H1 (cell line): ENCODE results near the gene RBP5. TPM values are rescaled to one million over a fixed set of nuclear protein-coding genes. Genes with fewer than 3 reads are reported as not detected.

Experiments used
- CTCF ChIA-PET: fragments of 300-600 bp; sonication (Branson Sonifier 250); formaldehyde crosslinking; loops from one replicate; lab custom pipeline; 2021; ENCODE audit not compliant: partially characterized antibody; lab: Charles Lee
- POLR2A ChIA-PET: fragments of 300-600 bp; sonication (Branson Sonifier 250); formaldehyde crosslinking; loops from one replicate; lab custom pipeline; 2021; ENCODE audit warnings: inconsistent platforms; ENCODE audit not compliant: partially characterized antibody; lab: Charles Lee
- DNase-seq, 2 experiments: peaks; one replicate each; pipeline versions ENCODE4 v3.0.0 to v3.0.0-alpha.2; 2010 to 2022; ENCODE audit warnings: low spot score in 2 of 2, low read depth in 1 of 2, mixed read lengths in 1 of 2
- FAIRE-seq: peaks from 2 replicates; lab custom pipeline; 2011; peaks lifted over from hg19 to GRCh38; lab: Jason Lieb, UNC
- H2AFZ ChIP-seq: 2 replicates; pipeline ENCODE4 v1.8.1; 2012; ENCODE audit warnings: low read length, inconsistent platforms
- H2AK5ac ChIP-seq: 2 replicates; pipeline ENCODE4 v1.6.1; 2013; ENCODE audit warnings: low read depth, low read length
- H2BK120ac ChIP-seq: replicated peaks from 2 replicates; pipeline ENCODE3; 2013; ENCODE audit warnings: low read depth, low read length, inconsistent platforms
- H2BK12ac ChIP-seq: 2 replicates; pipeline ENCODE4 v1.6.1; 2013; ENCODE audit warnings: low read depth, low read length
- H2BK15ac ChIP-seq: 2 replicates; pipeline ENCODE4 v1.6.1; 2013; ENCODE audit warnings: low read length
- H2BK20ac ChIP-seq: 2 replicates; pipeline ENCODE4 v1.6.1; 2013; ENCODE audit warnings: low read length
- H2BK5ac ChIP-seq: 2 replicates; pipeline ENCODE4 v1.6.1; 2013; ENCODE audit warnings: low read depth, low read length
- H3K14ac ChIP-seq: 2 replicates; pipeline ENCODE4 v1.6.1; 2013; ENCODE audit warnings: inconsistent platforms; ENCODE audit not compliant: insufficient read length
- H3K18ac ChIP-seq: 2 replicates; pipeline ENCODE4 v1.6.1; 2013; ENCODE audit warnings: low read length; ENCODE audit errors: extremely low read depth
- H3K23ac ChIP-seq: 2 replicates; pipeline ENCODE4 v1.6.1; 2013; ENCODE audit warnings: inconsistent platforms; ENCODE audit not compliant: insufficient read length
- H3K23me2 ChIP-seq: 2 replicates; pipeline ENCODE4 v1.6.1; 2013; ENCODE audit warnings: low read depth, low read length
- H3K27ac ChIP-seq: 2 replicates; pipeline ENCODE4 v1.6.1; 2011; ENCODE audit warnings: low read depth, low read length, inconsistent platforms
- H3K27me3 ChIP-seq, 4 experiments: replicated peaks in 1 of 4; 1 replicate in 1 of 4; 2 replicates in 3 of 4; pipeline versions ENCODE4 v1.6.1 to v1.8.1; 2011 to 2013; ENCODE audit warnings: low read length in 3 of 4, mild to moderate bottlenecking in 3 of 4, inconsistent platforms in 2 of 4, mixed read lengths in 2 of 4, moderate library complexity in 1 of 4; ENCODE audit not compliant: control insufficient read depth in 3 of 4, insufficient read depth in 3 of 4; ENCODE audit errors: extremely low read depth in 1 of 4
- H3K36me3 ChIP-seq, 4 experiments: 2 replicates each; pipeline versions ENCODE4 v1.6.1 to v1.8.1; 2011 to 2013; ENCODE audit warnings: mild to moderate bottlenecking in 4 of 4, low read length in 3 of 4, moderate library complexity in 2 of 4, control low read depth in 1 of 4, inconsistent platforms in 1 of 4; ENCODE audit not compliant: insufficient read depth in 4 of 4, control insufficient read depth in 2 of 4
- H3K4ac ChIP-seq: replicated peaks from 2 replicates; pipeline ENCODE3; 2013; ENCODE audit warnings: low read length, low read depth, mixed read lengths, inconsistent platforms; ENCODE audit not compliant: insufficient read length
- H3K4me1 ChIP-seq, 4 experiments: replicated peaks in 1 of 4; 1 replicate in 1 of 4; 2 replicates in 3 of 4; pipeline versions ENCODE4 v1.6.1 to v1.8.1; 2011 to 2013; ENCODE audit warnings: low read length in 3 of 4, inconsistent platforms in 2 of 4, mixed read lengths in 1 of 4; ENCODE audit not compliant: insufficient read depth in 4 of 4, control insufficient read depth in 3 of 4
- H3K4me2 ChIP-seq, 2 experiments: 2 replicates each; pipeline versions ENCODE4 v1.6.1 to v1.8.1; 2011 to 2013; ENCODE audit warnings: low read depth in 2 of 2, low read length in 2 of 2, control low read depth in 1 of 2, inconsistent platforms in 1 of 2, mild to moderate bottlenecking in 1 of 2; ENCODE audit not compliant: insufficient read depth in 1 of 2
- H3K4me3 ChIP-seq, 4 experiments: fragments of 200-600, 300-600 bp in 1 of 4; sonication (generic), shearing (Covaris generic), sonication (Bioruptor Twin) in 1 of 4; 2 replicates each; pipeline versions ENCODE4 v1.5.1 to v1.8.1; 2011 to 2016; ENCODE audit warnings: low read length in 4 of 4, low read depth in 3 of 4, control low read depth in 2 of 4, inconsistent platforms in 2 of 4, mild to moderate bottlenecking in 2 of 4, mixed read lengths in 1 of 4, moderate library complexity in 1 of 4; ENCODE audit not compliant: insufficient read depth in 2 of 4; ENCODE audit errors: extremely low read depth in 1 of 4
- H3K56ac ChIP-seq: replicated peaks from 2 replicates; pipeline ENCODE3; 2013; ENCODE audit warnings: low read depth, mild to moderate bottlenecking, mixed read lengths, low read length, inconsistent platforms; ENCODE audit not compliant: insufficient read length
- H3K79me1 ChIP-seq: 2 replicates; pipeline ENCODE4 v1.6.1; 2013; ENCODE audit warnings: low read depth, low read length, control low read depth
- H3K79me2 ChIP-seq, 2 experiments: 2 replicates each; pipeline versions ENCODE4 v1.6.1 to v1.8.1; 2012 to 2013; ENCODE audit warnings: low read length in 2 of 2, mild to moderate bottlenecking in 2 of 2, inconsistent platforms in 1 of 2; ENCODE audit not compliant: insufficient read depth in 2 of 2, control insufficient read depth in 1 of 2
- H3K9ac ChIP-seq, 4 experiments: replicated peaks in 1 of 4; 1 replicate in 1 of 4; 2 replicates in 3 of 4; pipeline versions ENCODE4 v1.6.1 to v1.8.1; 2011 to 2013; ENCODE audit warnings: low read depth in 3 of 4, low read length in 3 of 4, control low read depth in 2 of 4, mild to moderate bottlenecking in 2 of 4, moderate library complexity in 2 of 4, inconsistent platforms in 1 of 4; ENCODE audit errors: extremely low read depth in 1 of 4
- H3K9me3 ChIP-seq, 2 experiments: 2 replicates each; pipeline versions ENCODE4 v1.6.1 to v1.8.1; 2012 to 2013; ENCODE audit warnings: mild to moderate bottlenecking in 2 of 2, moderate library complexity in 2 of 2, control low read depth in 1 of 2, inconsistent platforms in 1 of 2, low read depth in 1 of 2, low read length in 1 of 2, mixed read lengths in 1 of 2; ENCODE audit not compliant: insufficient read depth in 2 of 2
- H4K20me1 ChIP-seq, 2 experiments: replicated peaks in 1 of 2; 2 replicates each; pipeline versions ENCODE3 to v1.8.1; 2011 to 2013; ENCODE audit warnings: inconsistent platforms in 2 of 2, low read length in 2 of 2, mild to moderate bottlenecking in 1 of 2; ENCODE audit not compliant: insufficient read depth in 2 of 2, control insufficient read depth in 1 of 2
- H4K5ac ChIP-seq: 2 replicates; pipeline ENCODE4 v1.6.1; 2013; ENCODE audit warnings: low read length, low read depth, mixed read lengths, inconsistent platforms; ENCODE audit not compliant: insufficient read length
- H4K8ac ChIP-seq: 2 replicates; pipeline ENCODE4 v1.8.0; 2013; ENCODE audit warnings: mild to moderate bottlenecking, moderate library complexity, low read length, inconsistent platforms; ENCODE audit not compliant: insufficient read depth; ENCODE audit errors: extremely low read depth
- H4K91ac ChIP-seq: replicated peaks from 2 replicates; pipeline ENCODE3; 2013; ENCODE audit warnings: low read length, mixed read lengths, inconsistent platforms; ENCODE audit not compliant: insufficient read length
- CREB1 ChIP-seq: IDR thresholded peaks from 2 replicates; pipeline ENCODE4 v1.6.1; 2012; ENCODE audit warnings: inconsistent platforms
- CTBP2 ChIP-seq: IDR thresholded peaks from 2 replicates; pipeline ENCODE4 v1.7.0; 2011; ENCODE audit warnings: borderline replicate concordance, mild to moderate bottlenecking, moderate library complexity, mixed read lengths, low read length; ENCODE audit not compliant: insufficient read depth, insufficient read length
- KDM4A ChIP-seq: IDR thresholded peaks from one replicate; pipeline ENCODE4 v1.7.1; 2012; ENCODE audit warnings: low read depth, mild to moderate bottlenecking, moderate library complexity, low read length, inconsistent platforms; ENCODE audit not compliant: severe bottlenecking
- RNF2 ChIP-seq: fragments of 200-900, 300-1000 bp; sonication (generic); IDR thresholded peaks from 2 replicates; pipeline ENCODE4 v1.7.1; 2016; ENCODE audit warnings: borderline replicate concordance, low read depth, mild to moderate bottlenecking, antibody characterized with exemption, low read length; ENCODE audit not compliant: poor library complexity, severe bottlenecking; ENCODE audit errors: missing control alignments
- WGBS, 2 experiments: shearing (Covaris generic) in 1 of 2; methylation state at CpG; one replicate each; pipeline versions ENCODE4 v1.1.6 to v1.1.7; 2013 to 2015; ENCODE audit warnings: low lambda C conversion rate in 2 of 2, mixed read lengths in 2 of 2, inconsistent platforms in 1 of 2, low coverage in 1 of 2, missing lambda C conversion rate in 1 of 2; ENCODE audit not compliant: insufficient replicate concordance in 2 of 2, insufficient coverage in 1 of 2, insufficient read length in 1 of 2; ENCODE audit errors: extremely low coverage in 1 of 2, missing lambda C conversion rate in 1 of 2; 5-methylcytosine and 5-hydroxymethylcytosine counted together
- polyA plus RNA-seq, 7 experiments: library from polyadenylated mRNA; depleted of rRNA in 3 of 7; stranded (reverse) in 5 of 7; unstranded in 2 of 7; fragments of >200 nt in 5 of 7; fragments of 200-250 nt in 2 of 7; gene quantifications; 1 replicate in 5 of 7; 2 replicates in 1 of 7; 4 replicates in 1 of 7; pipeline versions ENCODE4 v1.2.1 to v1.2.3, GENCODE V29; 2011 to 2013; ENCODE audit warnings: missing spikeins in 2 of 7, mixed read lengths in 2 of 7
- total RNA-seq: library from RNA; stranded (reverse); fragmentation: NEBNext Ultra II Directional; extraction: Animal tissue kit (Norgen Biotek cat#: 25700); gene quantifications from 2 replicates; pipeline ENCODE4 v1.2.1, GENCODE V29; 2021

The RBP5 gene
- total and polyA plus RNA-seq, 2 of the 8 experiments (the other 6 are each of a cell fraction or from before 2014, with no cell fraction given): 1.2 to 1.9 TPM

GRCh38 chr12:7125632-7126227, 3.0 kb downstream of the RBP5 start:
- Histone ChIP-seq H3K9me3 (no peaks in the 10 kb centered on the region), H3K23me2 (peaks cover 10% of the 10 kb centered on the region), H3K9ac (no peak overlapping the region), H3K4me1 (peaks cover 0 to 14% (median 3%) of the 10 kb centered on the region in 4 experiments; a peak in 5 of 7 replicates), H2BK12ac (no peak overlapping the region), H2BK15ac (no peak overlapping the region), H2AFZ (no peak overlapping the region), H4K20me1 (no peaks in the 10 kb centered on the region), H3K79me2 (no peaks in the 10 kb centered on the region), H3K4me3 (no peak overlapping the region), H4K8ac (no peak overlapping the region), H3K27ac (no peak overlapping the region), H3K56ac (no peak overlapping the region), H3K79me1 (no peaks in the 10 kb centered on the region), H3K4ac (no peak overlapping the region), H3K14ac (no peak overlapping the region), H2BK20ac (no peak overlapping the region), H3K4me2 (no peak overlapping the region), H4K91ac (no peak overlapping the region), H3K23ac (no peak overlapping the region), H2AK5ac (no peak overlapping the region), H2BK5ac (no peak overlapping the region), H4K5ac (no peak overlapping the region), H3K36me3 (no peaks in the 10 kb centered on the region), H3K27me3 (peaks cover 0 to 9% (median 5%) of the 10 kb centered on the region in 4 experiments; a peak in 5 of 7 replicates), H2BK120ac (no peak overlapping the region), H3K18ac (no peak overlapping the region)
- ChIA-PET POLR2A (interaction anchor here (2.1 to 4.3 kb wide), 3 partner anchors 13 to 182 kb away, joined by 5 to 25 read pairs (median 8); partner anchors contain the start of genes C12orf57, C1RL and RNU7-1), CTCF (interaction anchor here (1.4 to 9.5 kb wide), 3 partner anchors 13 to 17 kb away, joined by 4 to 67 read pairs (median 34); partner anchors contain the start of gene C1RL)
- DNase-seq: no peak
- WGBS, 2 experiments: 85% methylated on average over 4 of the region's 4 CpGs; no CpG with 5 or more reads in 1 of the 2 experiments
- no peak for FAIRE-seq
- TF ChIP-seq CREB1: no peak
- TF ChIP-seq CTBP2: no peak
- no peak for TF ChIP-seq KDM4A
- no peak for TF ChIP-seq RNF2
